ENCODE measurements around the gene NEK10.

DNA sequence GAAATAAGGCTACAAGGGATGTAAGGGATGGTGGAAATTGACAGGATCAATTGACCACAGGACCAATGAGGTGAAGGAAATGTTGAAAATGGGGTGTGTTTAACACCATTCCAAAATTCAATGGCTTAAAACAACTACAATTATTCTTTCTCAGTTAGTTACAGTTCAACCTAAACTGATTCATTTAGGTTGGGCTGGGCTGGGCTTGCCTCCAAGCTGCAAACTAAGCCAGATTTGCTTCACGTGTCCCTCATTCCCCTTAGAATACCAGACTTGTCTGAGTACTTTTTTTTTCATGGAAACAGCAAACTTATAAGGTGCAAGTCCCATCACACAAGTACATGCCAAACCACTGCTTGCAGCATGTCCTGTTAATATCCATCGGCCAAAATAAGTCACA lies 280.1 kb downstream of the NEK10 start:
- TF ChIP-seq, protein P1, sequence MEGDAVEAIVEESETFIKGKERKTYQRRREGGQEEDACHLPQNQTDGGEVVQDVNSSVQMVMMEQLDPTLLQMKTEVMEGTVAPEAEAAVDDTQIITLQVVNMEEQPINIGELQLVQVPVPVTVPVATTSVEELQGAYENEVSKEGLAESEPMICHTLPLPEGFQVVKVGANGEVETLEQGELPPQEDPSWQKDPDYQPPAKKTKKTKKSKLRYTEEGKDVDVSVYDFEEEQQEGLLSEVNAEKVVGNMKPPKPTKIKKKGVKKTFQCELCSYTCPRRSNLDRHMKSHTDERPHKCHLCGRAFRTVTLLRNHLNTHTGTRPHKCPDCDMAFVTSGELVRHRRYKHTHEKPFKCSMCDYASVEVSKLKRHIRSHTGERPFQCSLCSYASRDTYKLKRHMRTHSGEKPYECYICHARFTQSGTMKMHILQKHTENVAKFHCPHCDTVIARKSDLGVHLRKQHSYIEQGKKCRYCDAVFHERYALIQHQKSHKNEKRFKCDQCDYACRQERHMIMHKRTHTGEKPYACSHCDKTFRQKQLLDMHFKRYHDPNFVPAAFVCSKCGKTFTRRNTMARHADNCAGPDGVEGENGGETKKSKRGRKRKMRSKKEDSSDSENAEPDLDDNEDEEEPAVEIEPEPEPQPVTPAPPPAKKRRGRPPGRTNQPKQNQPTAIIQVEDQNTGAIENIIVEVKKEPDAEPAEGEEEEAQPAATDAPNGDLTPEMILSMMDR (conservative IDR thresholded peaks at IDR 0.05; ENCODE audit: low read length): no peak
- TF ChIP-seq EZH2phosphoT487 (IDR thresholded peaks at IDR 0.05; ENCODE audit: borderline replicate concordance, low read depth, low read length): no peak

Data from OCI-LY7 (cell line).